Prostate gland (tissue), 2 donors: ENCODE results near the gene FMO2.

ENCODE experiments used
- CTCF ChIP-seq, 4 experiments: fragments of 200-600 bp in 2 of 4; fragments of 450-650 bp in 2 of 4; sonication (generic) in 2 of 4; IDR thresholded peaks; 1 replicate in 3 of 4; 2 replicates in 1 of 4; pipeline ENCODE4 v1.5.1; 2016 to 2019; ENCODE audit warnings: antibody characterized with exemption in 4 of 4, mild to moderate bottlenecking in 2 of 4, moderate library complexity in 2 of 4
- POLR2A ChIP-seq: fragments of 450-650 bp; IDR thresholded peaks from one replicate; pipeline ENCODE4 v1.6.1; 2016; ENCODE audit warnings: antibody characterized with exemption, mild to moderate bottlenecking
- POLR2AphosphoS5 ChIP-seq: sonication (generic); formaldehyde crosslinking; IDR thresholded peaks from one replicate; pipeline ENCODE4 v1.6.1; 2017; ENCODE audit warnings: antibody characterized with exemption

GRCh38 chr1:171206978-171207355 lies 21.9 kb downstream of the FMO2 start:
- TF ChIP-seq CTCF (IDR thresholded peaks at IDR 0.05): no peak
- TF ChIP-seq POLR2A: no peak
- no peak for TF ChIP-seq POLR2AphosphoS5
